SK-N-MC (cell line): Measurements from ENCODE around the gene EMILIN2.

Experiments
- EZH2 ChIP-seq: fragments of 200-600 bp; sonication (generic); IDR thresholded peaks from one replicate; pipeline ENCODE4 v1.6.1; 2017; ENCODE audit warnings: antibody characterized with exemption
- FOXP2 ChIP-seq: optimal IDR thresholded peaks from 2 replicates; pipeline ENCODE3; 2011; ENCODE audit warnings: mild to moderate bottlenecking, moderate library complexity; ENCODE audit not compliant: insufficient read depth; ENCODE audit errors: extremely low read length, control extremely low read depth
- POLR2AphosphoS5 ChIP-seq: IDR thresholded peaks from 2 replicates; pipeline ENCODE4 v1.6.1; 2012; ENCODE audit warnings: mild to moderate bottlenecking, low read depth, low read length, borderline replicate concordance

- no peak for TF ChIP-seq POLR2AphosphoS5
- no peak for TF ChIP-seq EZH2
- TF ChIP-seq FOXP2: no peak
Observed at GRCh38 chr18:2853926-2854664, 7.3 kb downstream of the EMILIN2 start.
